SK-N-MC (cell line): ENCODE data around the gene SRRM1.
"Not testable (repeated sequence)": the region's sequence is repeated elsewhere in the genome, so short reads cannot be mapped to it uniquely, and the experiment has no call there.

ENCODE experiments used
- DNase-seq: peaks from one replicate; pipeline ENCODE4 v3.0.0-alpha.2; 2011; ENCODE audit warnings: low read depth, low spot score
- H3K27ac ChIP-seq: fragments of 200-600 bp; sonication (generic); 2 replicates; pipeline ENCODE4 v1.5.1; 2016; ENCODE audit warnings: mixed run types
- H3K36me3 ChIP-seq: fragments of 200-600 bp; sonication (generic); 2 replicates; pipeline ENCODE4 v1.6.1; 2017; ENCODE audit warnings: antibody characterized with exemption, low read length, mixed read lengths; ENCODE audit not compliant: insufficient read depth
- H3K4me3 ChIP-seq: fragments of 200-600 bp; sonication (generic); 2 replicates; pipeline ENCODE4 v1.5.1; 2016
- H3K9ac ChIP-seq: fragments of 200-600 bp; sonication (generic); 2 replicates; pipeline ENCODE4 v1.8.0; 2017; ENCODE audit warnings: mixed run types, mixed read lengths; ENCODE audit not compliant: insufficient read length
- H3K9me3 ChIP-seq: fragments of 200-600 bp; sonication (generic); 2 replicates; pipeline ENCODE4 v1.6.1; 2017; ENCODE audit warnings: low read depth, mild to moderate bottlenecking, antibody characterized with exemption, low read length, moderate library complexity, mixed read lengths
- EZH2 ChIP-seq: fragments of 200-600 bp; sonication (generic); IDR thresholded peaks from one replicate; pipeline ENCODE4 v1.6.1; 2017; ENCODE audit warnings: antibody characterized with exemption
- FOXP2 ChIP-seq: optimal IDR thresholded peaks from 2 replicates; pipeline ENCODE3; 2011; ENCODE audit warnings: mild to moderate bottlenecking, moderate library complexity; ENCODE audit not compliant: insufficient read depth; ENCODE audit errors: extremely low read length, control extremely low read depth
- POLR2AphosphoS5 ChIP-seq: IDR thresholded peaks from 2 replicates; pipeline ENCODE4 v1.6.1; 2012; ENCODE audit warnings: mild to moderate bottlenecking, low read depth, low read length, borderline replicate concordance

The SRRM1 gene

DNA sequence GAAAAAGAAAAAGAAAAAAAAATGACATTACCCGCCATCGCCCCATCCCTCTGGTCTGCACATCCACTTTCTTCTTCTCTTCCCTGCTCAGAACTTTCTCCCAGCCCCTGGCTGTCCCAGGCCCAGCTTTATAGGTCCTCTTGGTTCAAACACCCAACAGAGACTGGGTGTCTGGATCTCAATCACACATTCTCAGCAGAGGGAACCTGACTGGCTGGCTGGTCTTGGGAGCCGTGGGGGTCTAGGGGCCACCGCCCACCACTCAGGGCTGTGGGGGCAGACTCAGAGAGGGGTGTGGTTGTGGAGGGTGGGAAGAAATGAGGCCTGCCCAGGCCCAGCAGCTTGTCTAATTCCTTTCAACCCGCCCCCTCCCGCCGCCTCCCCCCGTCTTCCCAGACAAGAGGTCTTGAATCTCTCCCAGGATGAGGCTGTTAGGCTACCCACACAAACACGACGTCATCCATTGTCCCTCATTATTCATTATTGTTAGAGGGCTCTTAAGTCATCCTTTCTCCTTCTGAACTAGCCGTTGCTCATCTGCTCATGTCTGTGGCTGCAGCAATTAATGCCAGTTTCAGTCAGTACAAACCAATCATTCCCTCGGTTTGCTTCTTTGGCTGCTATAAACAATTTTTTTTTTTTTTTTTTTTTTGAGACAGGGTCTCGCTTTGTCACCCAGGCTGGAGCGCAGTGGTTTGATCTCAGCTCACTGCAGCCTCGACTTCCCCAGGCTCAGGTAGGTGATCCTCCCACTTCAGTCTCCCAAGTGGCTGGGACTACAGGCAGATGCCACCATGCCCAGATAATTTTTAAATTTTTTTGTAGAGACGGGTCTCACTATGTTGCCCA, 61.5 kb downstream of the SRRM1 start:
- Histone ChIP-seq H3K27ac (peak overlapping the region; percentile 83), H3K36me3 (no peaks in the 10 kb centered on the region), H3K4me3 (no peak overlapping the region), H3K9me3 (no peaks in the 10 kb centered on the region), H3K9ac (no peak overlapping the region)
- no peak for DNase-seq
- TF ChIP-seq POLR2AphosphoS5 (no peak), FOXP2 (no peak), EZH2 (no peak)

DNA sequence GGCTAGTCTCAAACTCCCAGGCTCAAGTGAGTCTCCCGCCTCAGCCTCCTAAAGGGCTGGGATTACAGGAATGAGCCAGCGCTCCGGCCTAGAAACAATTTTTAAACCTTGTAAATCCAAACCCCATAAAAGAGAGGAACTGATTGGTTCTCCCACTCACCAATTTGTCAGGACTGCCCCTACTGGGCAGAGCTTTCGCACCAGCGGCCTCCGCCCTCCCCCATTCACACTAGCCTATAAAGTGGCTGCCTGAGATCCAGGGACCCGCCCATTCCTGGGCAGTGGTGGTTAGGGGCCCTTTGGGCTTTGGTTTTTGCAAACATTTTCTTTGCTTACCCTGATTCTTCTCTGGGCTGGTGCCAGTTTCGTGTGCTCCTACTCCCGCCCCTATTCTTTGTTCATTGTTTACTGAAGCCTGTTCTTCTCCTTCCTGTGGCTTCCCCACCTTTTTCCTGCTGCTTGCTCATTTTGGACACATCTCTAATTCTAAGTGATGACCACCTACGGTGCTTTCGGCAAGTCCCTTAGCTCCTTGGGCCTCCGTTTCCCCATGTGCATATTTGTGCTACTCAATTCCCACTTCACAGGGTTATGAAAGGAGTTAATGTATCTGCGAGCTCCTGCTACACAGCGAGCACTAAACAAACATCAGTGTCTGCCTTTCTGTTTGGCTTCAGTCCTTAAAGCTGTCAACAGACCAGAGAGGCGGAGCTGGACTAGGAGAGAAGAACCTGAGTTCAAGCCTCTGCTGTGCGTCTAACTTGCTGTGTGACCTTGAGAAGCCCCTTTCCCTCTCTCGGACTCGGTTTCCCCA, 62.4 kb downstream of the SRRM1 start:
- Histone ChIP-seq H3K36me3 (no peaks in the 10 kb centered on the region), H3K27ac (peak overlapping the region; percentile 83), H3K9me3 (no peaks in the 10 kb centered on the region), H3K4me3 (peak overlapping the region; percentile 48), H3K9ac (no peak overlapping the region)
- no peak for TF ChIP-seq FOXP2
- TF ChIP-seq POLR2AphosphoS5, result peak; percentile 59; the same call in 1 of the 2 replicates
- no peak for TF ChIP-seq EZH2
- DNase-seq, result no peak

DNA sequence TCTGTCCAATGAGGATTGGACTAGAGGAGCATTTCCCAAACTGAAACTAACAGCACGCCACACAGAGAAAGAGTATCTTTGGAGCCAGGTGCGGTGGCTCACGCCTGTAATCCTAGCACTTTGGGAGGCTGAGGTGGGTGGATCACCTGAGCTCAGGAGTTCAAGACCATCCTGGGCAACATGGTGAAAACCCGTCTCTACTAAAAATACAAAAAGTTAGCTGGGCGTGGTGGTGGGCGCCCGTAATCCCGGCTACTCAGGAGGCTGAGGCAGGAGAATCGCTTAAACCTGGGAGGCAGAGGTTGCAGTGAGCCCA, 62.9 kb downstream of the SRRM1 start:
- H3K4me3 ChIP-seq, H3K36me3 ChIP-seq, DNase-seq, H3K9me3 ChIP-seq, H3K9ac ChIP-seq: not testable (repeated sequence)
- H3K27ac ChIP-seq, result peak overlapping the region; percentile 83; the same call in 1 of the 2 replicates

DNA sequence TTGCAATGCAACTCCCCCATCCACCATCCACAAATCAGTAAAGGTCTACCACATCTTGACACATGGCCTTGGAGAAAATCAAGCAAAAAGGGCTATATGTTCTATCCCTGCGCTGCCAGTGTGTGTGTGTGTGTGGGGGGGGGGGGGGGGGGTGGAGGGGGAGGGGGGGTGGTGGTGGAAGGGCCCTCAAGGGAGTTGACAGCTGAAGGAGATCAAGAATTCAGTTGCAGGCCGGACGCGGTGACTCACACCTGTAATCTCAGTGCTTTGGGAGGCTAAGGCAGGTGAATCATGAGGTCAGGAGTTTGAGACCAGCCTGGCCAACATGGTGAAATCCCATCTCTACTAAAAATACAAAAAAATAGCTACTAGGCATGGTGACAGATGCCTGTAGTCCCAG, 64.6 kb downstream of the SRRM1 start:
- H3K36me3 ChIP-seq, result no peaks in the 10 kb centered on the region
- H3K9me3 ChIP-seq, result no peaks in the 10 kb centered on the region
- H3K4me3 ChIP-seq, result no peak overlapping the region
- no peak for DNase-seq
- TF ChIP-seq FOXP2 (no peak), EZH2 (no peak), POLR2AphosphoS5 (no peak)
- H3K27ac ChIP-seq, result no peak overlapping the region
- H3K9ac ChIP-seq, result no peak overlapping the region

DNA sequence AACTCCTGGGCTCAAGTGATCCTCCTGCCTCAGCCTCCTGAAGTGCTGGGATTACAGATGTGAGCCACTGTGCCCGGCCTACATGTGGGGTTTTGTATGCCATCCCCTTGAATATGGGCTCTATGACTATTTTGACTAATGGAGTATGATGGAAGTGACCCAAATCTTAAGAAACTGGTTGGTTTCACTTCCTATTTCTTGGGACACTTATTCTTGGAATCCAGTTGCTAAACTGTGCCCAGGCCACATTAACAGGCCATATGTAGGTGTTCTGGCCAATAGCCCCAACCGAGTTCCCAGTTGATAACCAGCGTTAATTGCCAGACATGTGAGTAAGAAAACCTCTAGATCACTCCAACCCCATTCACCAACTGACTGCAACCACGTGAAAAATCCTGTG, 65.8 kb downstream of the SRRM1 start:
- Histone ChIP-seq H3K36me3 (no peaks in the 10 kb centered on the region), H3K9me3 (no peaks in the 10 kb centered on the region), H3K4me3 (no peak overlapping the region), H3K9ac (no peak overlapping the region), H3K27ac (no peak overlapping the region)
- no peak for TF ChIP-seq FOXP2
- no peak for TF ChIP-seq POLR2AphosphoS5
- no peak for TF ChIP-seq EZH2
- DNase-seq, result no peak

DNA sequence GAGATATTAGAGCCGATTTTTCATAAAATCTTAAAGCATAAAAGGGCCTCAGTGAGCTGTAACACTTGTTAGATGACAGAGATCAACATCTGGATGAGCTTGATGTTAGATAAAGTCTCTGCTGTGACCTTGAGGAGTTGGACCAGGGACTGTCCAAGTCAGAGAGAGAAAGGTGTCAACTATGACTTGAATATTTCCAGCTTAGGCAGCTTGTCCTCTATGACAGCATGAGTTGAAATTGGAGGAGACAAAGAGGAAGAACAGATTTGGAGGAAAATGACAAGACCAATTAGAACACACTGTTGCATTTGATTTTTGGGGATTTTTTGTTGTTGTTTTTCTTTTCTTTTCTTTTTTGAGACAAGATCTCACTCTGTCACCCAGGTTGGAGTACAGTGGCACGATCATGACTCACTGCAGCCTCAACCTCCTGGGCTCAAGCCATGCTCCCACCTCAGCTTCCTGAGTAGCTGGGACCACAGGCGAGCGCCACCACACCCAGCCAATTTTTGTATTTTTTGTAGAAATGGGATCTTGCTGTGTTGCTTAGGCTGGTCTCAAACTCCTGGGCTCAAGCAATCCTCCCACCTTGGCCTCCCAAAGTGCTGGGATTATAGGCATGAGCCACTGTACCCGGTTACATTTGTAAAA, 66.8 kb downstream of the SRRM1 start:
- no peak overlapping the region for H3K9ac ChIP-seq
- H3K4me3 ChIP-seq, result no peak overlapping the region
- H3K9me3 ChIP-seq, result no peaks in the 10 kb centered on the region
- no peak overlapping the region for H3K27ac ChIP-seq
- DNase-seq, result no peak
- H3K36me3 ChIP-seq, result no peaks in the 10 kb centered on the region
- TF ChIP-seq POLR2AphosphoS5, result no peak
- no peak for TF ChIP-seq EZH2
- TF ChIP-seq FOXP2, result no peak

DNA sequence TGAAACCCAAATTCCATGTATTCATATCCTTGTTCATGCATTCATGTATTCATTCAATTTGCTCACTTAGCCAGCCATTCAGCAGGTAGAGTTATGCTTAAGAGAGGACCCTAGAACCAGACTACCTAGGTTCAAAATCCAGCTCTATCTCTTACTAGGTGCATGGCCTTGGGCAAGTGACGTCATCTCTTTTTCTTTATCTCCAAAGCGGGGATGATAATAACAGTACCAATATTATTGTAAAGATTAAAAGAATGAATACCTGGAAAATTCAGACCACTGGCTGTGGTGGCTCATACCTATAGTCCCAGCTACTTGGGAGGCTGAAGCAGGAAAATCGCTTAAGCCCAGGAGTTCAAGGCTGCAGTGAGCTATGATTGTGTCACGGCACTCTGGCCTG, 68.2 kb downstream of the SRRM1 start:
- H3K9me3 ChIP-seq, result no peaks in the 10 kb centered on the region
- no peak for TF ChIP-seq POLR2AphosphoS5
- no peak for TF ChIP-seq FOXP2
- TF ChIP-seq EZH2, result no peak
- DNase-seq, result no peak
- H3K9ac ChIP-seq, result no peak overlapping the region
- no peak overlapping the region for H3K4me3 ChIP-seq
- no peaks in the 10 kb centered on the region for H3K36me3 ChIP-seq
- no peak overlapping the region for H3K27ac ChIP-seq

DNA sequence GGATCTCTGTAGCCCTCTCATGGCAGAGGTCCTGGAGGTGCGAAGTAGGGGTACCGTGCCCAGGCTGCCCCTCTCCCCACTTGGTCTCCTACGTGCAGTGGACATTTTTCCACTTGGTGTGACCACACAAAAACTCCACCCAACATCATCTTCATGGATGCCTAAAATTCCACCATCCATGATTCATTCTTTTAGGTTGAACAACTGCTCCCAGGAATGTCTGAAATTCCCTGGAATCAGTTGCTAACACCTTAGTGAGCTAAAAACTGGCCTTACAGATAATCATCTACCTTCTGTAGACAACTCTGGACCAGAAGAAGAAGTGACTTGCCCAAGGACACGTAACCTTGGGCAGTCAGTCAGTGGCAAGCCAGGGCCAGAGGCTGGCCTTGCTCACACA, 70.1 kb downstream of the SRRM1 start:
- Histone ChIP-seq H3K4me3 (no peak overlapping the region), H3K36me3 (no peaks in the 10 kb centered on the region), H3K9ac (no peak overlapping the region), H3K9me3 (no peaks in the 10 kb centered on the region), H3K27ac (no peak overlapping the region)
- TF ChIP-seq FOXP2, result no peak
- TF ChIP-seq POLR2AphosphoS5, result no peak
- TF ChIP-seq EZH2, result no peak
- DNase-seq, result no peak
